GM21528 (cell line): ENCODE measurements around the gene PTRH1.
A peak's percentile ranks its signal among the peaks of the same experiment; 100 is the strongest.

Source experiments
- ATAC-seq: cut with Tn5 transposase; IDR thresholded peaks from one replicate; pipeline ENCODE4 v1.9.1; 2021; ENCODE audit warnings: mild to moderate bottlenecking, moderate library complexity; ENCODE audit not compliant: unreplicated experiment, low FRiP score

PTRH1 gene

DNA sequence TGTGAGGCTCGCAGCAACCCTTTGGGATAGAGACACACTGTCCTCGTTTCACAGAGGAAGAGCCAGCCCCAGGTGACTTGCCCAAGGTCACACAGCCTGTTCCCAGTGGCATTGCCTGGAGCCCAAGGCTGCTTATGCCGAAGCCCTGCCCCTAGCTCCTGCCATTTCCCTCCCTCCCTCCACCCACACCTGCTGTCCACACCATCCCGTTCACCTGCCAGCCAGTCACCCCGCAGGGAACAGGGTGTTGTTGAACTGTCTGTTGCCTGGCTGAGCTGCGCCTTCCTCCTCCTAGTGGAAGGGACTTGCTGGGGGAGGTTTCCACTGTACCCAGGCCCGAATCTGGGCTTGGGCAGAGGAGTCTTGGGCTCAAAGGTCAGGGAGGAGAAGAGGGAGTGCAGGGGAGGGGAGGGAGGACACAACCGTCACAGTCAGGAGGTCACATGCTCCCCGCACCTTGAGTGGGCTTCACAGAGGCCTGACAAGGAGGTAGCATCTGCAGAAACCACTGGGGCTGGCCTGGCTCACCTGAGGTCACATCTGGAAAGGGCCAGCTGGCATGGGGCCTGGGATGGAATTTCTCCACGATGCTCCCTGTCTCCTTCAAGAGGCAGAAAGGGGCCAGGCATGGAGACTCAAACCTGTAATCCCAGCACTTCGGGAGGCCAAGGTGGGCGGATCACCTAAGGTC lies 6.7 kb upstream of the PTRH1 start:
- ATAC-seq: no peak

- no peak for ATAC-seq
Measured at GRCh38 chr9:127721391-127721821, 5.9 kb upstream of the PTRH1 start.

- no peak for ATAC-seq
Measured at GRCh38 chr9:127720865-127721227, 5.4 kb upstream of the PTRH1 start.

- no peak for ATAC-seq
Measured at GRCh38 chr9:127720031-127720864, 4.8 kb upstream of the PTRH1 start.

- ATAC-seq: no peak
Measured at GRCh38 chr9:127717766-127718165, 2.3 kb upstream of the PTRH1 start.

DNA sequence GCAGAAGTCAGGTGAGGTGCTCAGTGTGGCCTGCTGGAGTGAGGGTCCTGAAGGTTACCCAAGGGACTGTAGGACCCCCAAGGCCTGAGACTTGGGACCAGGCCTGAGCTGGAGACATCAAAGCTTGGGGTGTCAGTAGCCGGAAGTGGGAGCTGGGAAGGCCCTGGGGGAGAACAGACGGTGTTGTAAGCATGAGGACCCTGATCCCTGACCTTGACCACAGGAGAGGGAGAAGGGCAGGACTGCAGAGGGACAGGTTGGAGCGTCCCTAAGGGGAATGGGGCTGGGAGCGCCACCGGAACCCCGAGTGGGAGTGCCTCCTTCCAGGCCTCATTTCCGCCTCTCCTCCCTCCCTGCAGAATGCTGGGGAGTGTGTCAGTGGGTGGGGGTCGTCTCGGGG lies 949 bp upstream of the PTRH1 start:
- no peak for ATAC-seq

- peak; percentile 3 for ATAC-seq
Measured at GRCh38 chr9:127714951-127715469, 453 bp downstream of the PTRH1 start.

DNA sequence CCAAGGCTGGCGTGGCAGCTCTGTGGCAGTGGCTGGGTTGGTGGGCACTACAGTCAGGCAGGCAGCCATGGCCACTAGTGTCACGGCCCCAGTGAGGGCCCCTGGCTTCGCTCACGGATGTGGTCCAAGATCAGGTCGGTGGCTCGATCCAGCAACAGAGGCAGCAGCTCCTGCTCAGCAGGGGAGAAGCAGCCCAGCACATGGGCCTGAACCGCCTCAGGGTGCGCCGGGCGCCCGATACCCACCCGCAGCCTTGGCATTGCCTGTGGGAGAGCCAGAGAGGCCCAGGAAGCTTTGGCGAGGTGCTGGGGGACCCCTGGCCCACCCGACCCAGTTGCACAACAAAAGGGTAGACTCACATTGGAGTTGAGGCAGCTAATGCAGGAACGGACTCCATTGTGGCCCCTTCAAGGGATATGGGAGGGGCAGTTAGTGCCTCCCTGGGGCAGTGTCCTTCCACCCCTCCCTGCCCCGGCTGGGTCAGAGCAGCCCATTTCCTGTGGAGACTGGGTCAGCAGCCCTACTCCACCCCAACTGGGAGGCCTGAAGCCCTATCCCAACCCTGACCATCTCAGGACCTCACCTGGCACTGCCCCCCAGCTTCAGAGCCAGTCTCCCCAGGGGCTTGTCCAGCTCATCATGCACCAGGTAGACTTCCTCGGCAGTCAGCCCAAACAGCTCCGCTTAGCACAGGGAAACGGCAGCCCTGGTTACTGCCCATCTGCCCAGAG lies 1.3 kb downstream of the PTRH1 start:
- no peak for ATAC-seq

- no peak for ATAC-seq
Measured at GRCh38 chr9:127712867-127713266, 2.6 kb downstream of the PTRH1 start.

DNA sequence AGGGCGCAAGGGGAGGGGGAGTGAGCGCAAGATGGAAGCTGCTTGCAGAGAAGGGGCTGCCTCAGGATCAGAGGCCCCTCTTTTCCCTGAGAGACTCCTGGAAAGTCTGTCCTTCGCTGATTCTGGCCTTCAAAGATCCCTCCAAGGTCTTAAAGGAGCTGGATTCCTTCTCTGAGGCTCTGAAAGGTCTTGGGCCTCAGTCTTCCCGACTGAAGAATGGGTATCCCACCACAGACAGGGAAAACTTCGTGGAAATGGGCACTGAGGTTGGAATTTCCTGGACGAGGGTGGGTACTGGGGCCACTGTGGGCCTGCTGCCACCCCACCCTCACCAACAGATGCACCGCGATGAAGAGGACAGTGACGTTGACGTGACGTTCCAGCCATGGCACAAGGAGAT lies 3.1 kb downstream of the PTRH1 start:
- ATAC-seq: no peak

GRCh38 chr9:127711831-127712274 lies 3.6 kb downstream of the PTRH1 start:
- ATAC-seq: no peak

DNA sequence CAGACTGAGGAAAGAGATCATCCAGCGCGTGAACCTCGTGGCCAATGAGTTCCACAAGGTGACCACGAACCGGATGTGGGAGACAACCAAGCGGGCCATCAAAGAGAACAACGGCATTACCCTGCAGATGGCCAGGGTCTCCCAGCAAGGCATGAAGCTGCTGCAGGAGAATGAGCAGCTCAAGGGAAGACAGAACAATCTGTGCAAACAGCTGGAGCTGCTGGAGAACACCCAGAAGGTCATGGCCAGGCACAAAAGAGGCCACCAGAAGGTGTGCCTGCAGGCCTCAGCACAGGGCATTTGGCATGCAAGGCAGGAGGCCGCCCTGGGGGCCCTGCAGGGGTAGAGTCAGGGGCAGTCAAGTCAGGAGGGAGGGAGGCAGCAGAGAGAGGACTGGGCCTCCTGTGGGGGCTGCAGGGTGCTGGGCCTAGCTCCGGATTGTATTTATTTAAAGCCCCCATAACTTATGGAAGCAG lies 4.2 kb downstream of the PTRH1 start:
- ATAC-seq: no peak

DNA sequence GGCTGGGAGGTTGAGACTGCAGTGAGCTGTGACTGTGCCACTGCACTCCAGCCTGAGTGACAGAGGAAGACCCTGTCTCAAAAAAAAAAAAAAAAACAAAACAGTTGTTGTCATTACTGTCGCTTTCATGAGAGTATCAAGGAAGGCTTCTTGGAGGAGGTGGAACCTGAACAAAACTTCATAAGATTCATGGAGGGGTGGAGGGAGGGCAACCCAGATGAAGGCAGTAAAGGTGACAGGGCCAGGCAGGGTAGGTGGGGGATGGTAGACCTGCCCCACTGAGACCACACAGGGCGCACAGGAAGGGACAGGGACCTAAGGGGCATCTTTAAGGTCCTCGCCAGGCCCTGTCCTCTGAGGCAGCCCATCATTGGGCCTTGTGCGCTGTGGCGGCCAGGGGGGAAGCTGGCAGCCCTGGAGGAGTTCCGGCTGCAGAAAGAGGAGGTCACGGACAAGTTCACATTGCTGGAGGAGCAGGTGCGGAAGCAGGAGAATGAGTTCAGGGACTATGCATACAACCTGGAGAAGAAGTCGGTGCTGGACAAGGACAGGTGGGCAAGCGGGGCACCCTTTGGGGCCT lies 5.2 kb downstream of the PTRH1 start:
- no peak for ATAC-seq

GRCh38 chr9:127708952-127709587 lies 6.4 kb downstream of the PTRH1 start:
- ATAC-seq: no peak

- no peak for ATAC-seq
Measured at GRCh38 chr9:127707766-127708165, 7.7 kb downstream of the PTRH1 start.

DNA sequence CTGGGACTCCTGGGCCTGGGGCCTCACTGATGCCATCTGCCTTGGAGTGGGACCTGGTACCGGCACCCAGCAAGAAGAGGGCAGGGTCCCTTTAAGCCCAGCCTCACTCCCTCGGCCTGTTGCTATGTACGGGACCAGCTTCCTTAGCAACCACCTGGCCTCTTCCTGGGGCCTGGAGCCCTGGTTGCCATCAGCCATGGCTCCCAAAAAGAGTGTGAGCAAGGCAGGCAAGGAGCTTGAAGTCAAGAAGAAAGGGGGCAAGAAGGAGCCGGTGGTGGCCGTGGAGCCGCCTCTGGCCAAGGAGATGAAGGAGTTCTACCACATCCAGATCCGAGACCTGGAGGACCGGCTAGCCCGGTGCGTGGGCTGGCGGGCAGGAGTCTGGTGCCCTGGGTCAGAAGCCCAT lies 8.6 kb downstream of the PTRH1 start, which contains the start of gene CFAP157:
CFAP157 (plus strand) TSS at position 153 of the 406 bp plus-strand sequence; CDS start at position 197, 44 bp downstream.
- ATAC-seq: no peak

GRCh38 chr9:127705577-127706379 lies 9.7 kb downstream of the PTRH1 start:
- ATAC-seq: no peak

DNA sequence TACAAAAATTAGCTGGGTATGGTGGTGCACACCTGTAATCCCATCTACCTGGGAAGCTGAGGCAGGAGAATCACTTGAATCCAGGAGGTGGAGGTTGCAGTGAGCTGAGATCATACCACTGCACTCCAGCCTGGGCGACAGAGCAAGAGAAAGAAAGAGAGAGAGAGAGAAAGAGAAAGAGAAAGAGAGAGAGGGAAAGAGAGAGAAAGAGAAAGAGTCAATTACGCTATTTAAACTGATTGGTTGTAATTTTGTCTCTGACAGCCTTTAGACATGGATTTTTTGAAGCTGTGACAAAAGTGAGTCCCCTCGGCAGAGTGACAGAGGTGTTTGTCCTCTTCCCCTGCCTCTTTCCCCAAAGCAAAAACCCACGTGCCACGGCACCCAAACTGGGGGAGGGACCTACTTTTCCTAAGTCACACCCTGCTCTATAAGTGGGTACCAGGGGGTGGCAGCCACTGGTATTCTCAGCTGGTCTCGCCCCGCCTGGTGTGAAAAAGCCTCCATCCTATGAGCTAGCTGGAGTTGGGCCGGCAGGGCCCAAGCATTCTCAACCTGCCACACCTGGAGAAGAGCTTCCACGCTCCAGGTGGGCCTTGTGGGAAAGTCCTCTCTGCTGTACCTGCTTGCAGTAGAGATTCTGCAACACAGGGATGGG lies 12.0 kb downstream of the PTRH1 start:
- no peak for ATAC-seq
